Fibroblast of skin of left quadriceps (primary cell): ENCODE data around the gene ACCSL.
A peak's percentile ranks its signal among the peaks of the same experiment; 100 is the strongest.

Experiments used
- DNase-seq, 2 experiments: peaks; one replicate each; pipeline ENCODE4 v3.0.0-alpha.2; 2013; ENCODE audit warnings: low read depth in 2 of 2

ACCSL gene

DNA sequence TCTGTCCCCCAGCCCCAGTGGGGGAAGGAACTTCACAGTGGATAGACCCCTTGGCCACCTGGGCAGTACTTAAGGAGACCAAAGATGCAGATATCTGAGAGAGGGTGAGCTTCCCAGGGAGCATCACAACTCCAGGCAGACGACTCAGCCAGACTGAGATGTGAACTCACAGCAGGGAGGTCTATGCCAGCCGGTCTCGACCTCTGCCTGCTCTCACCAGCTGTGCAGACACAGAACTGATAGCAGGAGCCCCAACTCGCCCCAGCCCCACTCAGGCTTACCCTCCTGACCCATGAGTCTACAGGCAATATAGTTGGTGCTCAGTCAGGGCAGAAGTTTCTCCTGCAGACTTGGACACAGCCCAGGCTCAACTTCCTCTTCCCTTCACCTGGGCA lies 29.7 kb upstream of the ACCSL start:
- DNase-seq, result no peak

DNA sequence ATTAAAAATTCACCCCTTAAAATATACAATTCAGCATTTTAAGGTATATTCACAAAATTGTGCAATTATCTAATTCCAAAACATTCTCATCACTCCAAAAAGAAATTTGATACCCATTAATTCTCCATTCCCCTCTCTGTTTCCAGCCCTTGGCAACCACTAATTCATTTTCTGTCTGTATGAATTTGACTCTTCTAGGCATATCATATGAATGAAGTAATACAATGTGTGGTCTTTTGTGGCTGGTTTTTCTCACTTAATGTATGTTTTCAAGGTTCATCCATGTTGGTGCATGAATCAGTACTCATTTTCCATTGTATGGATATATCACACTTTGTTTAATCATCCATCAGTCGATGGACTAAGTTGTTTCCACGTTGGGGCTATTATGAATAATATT lies 29.0 kb upstream of the ACCSL start:
- peak; percentile 32 to 40 for DNase-seq

DNA sequence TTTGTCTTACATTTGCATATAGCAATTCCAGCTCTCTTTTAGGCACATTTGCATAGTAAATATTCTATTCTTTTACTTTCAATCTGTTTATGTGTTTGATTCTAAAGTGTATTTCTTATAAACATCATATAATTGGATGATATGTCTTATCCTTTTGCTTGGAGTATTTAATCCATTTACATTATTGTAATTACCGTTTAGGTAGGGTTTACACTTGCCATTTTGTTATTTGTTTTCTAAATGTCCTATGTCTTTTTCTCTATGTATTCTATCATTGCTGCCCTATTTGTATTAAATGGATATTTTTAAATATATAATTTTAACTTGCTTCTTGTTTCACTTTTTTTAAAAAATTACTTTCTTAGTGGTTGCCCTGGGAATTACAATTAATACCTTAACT lies 22.8 kb upstream of the ACCSL start:
- DNase-seq, result no peak

DNA sequence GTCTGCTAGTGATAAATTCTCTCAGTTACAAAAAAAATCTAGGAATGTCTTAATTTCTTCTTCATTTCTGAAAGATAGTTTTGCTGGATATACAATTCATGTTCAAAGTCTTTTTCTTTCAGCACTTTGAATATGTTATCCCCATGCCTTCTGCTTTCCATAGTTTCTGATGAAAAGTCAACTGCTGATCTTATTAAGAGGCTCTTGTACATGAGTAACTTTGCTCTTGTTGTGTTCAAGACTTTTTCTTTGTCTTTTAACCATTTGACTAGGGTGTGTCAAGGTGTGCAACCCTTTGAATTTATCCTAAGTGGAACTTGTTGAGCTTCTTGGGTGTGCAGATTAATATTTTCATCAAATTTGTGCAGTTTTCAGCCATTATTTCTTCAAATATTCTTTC lies 22.1 kb upstream of the ACCSL start:
- DNase-seq, result no peak

DNA sequence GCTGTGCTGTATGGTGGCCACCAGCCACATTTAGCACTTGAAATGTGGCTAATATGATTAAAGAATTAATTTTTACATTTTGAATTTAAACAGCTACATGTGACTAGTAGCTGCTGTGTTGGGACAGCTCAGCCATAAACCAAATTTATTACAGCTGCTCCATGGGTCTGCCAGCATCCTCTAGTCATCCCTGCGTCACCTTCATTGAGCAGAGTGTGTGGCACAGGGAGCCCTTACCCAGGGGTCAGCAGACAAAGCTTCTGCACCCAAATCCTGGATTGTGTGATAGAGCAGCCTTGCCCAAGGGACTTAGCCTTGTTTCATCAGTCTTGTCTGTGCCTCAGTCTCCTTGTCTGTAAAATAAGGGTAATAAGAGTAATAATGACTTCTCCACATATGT lies 19.4 kb upstream of the ACCSL start:
- DNase-seq, result no peak

DNA sequence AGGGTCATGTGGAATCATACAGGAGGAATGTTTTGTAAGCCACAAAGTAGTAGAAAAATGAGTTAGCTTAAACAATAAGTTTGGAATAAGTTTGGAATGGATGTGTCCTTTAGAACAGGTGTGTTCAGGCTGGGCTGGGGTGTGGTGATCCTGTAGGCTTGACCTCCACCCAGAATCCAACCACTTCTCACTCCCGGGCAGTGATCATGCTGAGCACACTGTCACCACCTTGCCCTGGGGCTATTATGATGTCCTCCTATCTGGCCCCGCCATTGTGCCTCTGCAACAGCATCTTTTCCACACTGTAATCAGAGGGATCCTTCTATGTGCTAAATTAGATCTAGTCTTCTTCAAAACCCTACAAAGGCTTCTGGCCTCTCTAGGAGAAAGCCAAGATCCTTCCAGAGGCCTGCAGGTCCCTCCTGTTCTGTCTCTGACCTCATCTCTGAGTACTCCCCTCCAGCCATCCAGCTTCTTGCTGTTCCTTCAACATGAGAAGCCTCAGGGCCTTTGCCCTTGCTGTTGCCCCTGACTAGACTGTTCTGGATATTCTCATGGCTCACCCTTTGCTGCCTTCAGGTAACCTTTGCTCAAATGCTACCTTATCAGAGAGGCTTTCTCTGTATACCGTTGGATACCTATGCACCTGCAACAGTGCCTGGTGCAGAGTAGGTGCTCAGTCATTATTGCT lies 18.8 kb upstream of the ACCSL start:
- no peak for DNase-seq

DNA sequence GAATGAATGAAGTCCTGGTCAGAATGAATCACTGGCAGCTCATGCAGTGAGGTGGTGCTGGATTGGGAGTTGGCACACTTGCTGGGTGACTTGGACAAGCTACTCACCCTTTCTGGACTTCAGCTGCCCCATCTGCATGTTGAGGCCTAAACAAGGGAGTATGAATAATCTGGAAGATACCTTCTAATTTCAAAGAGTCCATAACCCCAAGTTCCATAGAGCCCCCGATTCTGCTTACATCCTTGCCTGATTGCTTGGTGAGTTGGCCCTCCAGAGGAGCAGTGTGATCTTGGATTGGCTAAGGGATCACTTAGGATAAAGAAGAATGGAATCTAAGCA lies 18.3 kb upstream of the ACCSL start:
- DNase-seq, result no peak

DNA sequence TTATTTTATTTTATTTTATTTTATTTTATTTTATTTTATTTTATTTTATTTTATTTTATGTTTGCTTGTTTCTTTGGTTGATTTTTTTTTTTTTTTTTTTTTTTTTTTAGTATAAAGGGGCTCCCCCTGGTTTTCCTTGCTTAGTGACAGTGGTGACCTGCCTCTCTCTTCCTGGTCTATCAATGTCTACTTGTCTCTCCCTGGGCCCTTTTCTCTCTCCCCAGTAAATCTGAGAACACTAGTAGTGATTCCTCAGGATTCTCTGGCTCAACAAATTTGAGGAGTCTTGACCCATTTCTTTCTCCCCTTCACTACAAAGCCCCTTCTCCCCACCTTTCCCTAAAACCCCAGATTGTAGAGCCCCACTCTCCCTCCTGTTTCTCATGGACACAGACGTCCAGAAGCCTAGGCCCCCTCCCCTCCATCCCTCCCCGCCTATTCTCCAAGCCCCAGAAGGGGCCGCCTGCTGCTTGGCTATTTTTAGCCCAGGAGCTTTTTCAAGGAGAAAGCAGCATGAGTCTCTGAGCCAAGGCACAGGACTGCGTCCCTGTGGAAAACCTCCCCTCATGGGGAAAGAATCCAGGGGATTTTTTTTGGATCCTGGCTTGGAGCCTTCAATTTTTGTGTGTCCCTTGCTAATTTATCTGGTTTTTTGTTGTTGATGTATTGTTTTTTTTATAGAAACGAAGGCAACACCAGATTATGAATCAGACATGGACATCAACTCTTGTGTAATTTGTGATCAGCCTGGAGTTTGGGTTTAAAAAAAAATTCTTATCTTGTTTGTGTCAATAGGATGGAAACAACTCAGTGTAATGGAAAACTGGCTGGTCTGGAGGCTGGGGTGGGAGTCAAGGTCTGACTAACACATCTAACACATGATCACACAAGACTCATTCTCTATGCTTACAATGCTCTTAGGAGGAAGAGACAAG lies 17.5 kb upstream of the ACCSL start:
- no peak for DNase-seq

DNA sequence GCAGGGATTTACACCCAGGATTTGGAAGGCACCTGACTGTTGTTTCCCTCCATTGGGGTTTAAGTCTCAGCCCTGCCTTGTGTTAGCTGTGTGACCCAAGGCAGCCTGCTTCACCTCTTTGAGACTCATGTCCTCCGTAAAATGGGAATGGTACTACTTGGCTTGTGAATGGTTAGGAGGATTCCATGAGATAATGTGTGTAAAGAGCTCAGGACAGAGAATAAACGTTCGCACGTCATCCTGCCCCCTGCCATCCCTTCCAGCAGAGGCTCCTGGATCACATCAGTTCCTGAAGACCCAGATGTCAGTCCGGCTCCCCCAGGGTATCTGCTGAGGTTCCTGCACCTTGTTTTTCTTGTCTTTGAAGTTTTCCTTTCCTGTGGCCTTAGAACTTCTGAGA lies 16.8 kb upstream of the ACCSL start:
- no peak for DNase-seq

DNA sequence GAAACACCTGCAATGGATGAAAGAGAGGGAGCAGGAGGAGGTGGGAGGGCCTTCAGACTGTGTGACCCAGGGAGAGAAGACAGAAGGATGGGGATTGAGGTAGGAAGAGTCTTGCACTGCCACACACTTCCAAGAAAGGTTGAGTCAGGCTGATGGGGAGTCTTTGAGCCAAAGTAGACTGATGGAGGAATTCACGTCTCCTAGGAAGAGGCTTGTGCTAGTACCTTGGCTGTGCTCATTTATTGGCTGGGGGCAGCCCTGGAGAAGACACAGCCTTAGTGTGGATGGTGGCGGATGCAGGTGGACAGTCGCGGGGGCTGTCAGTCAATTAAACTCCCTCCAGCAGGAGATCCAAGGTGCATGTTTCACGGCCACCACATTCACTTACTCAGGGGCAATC lies 16.2 kb upstream of the ACCSL start:
- DNase-seq, result no peak

DNA sequence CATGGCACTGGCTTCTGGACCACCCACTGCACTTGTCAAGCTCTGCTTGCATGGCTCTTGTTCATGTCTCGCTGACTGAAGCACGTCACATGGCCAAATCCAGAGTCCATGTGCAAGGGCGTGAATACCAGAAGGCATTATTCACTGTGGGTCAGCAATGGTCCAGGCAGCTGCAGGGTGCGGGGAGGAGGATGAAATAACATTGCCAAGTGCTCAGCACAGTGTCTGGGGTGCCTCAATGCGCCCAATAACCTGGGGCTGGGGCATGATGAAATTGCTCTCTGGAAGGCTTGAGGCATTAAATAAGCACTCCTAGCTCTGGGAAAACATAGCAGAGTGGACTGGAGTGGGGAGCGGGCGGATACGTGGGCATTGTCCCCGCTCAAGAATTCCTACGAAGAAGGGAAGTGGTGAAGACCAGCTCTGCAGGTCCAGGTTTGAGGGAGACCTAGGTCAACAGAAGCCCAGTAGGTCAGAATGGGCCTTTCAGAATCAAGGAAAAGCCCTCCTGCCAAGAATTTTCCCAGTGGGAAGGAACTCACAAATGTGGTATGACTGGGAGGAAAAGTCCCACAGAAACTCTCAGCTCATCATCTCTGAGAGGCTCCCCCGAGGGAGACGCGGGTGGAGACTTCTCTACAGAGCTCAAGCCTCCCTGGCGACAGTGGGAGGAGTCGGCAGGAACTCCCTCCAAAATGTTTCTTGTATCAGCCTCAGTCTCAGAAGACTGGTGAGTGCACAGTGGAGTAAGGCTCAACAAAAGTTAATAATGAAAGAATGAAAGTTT lies 15.3 kb upstream of the ACCSL start:
- no peak for DNase-seq

DNA sequence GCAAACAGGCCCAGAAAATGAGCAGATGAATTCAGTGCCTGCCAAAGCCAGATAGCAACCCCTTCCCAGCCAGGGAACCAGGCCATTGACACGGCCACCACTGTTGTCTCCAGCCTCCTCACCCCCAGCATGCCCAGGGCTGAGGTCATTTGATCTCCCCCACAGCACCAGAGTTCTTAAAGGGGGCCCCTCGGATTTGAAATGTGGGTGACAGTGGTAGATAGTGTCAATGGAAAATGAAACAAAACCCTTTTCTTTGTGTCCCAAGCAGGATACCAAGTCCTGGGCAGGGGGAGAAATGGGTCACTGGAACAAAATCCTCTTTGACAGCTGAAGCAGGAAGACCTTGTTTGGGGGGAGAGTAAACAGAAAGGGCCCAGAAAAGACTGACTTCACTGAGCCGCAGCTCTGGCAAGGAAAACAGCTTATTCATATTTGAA lies 14.3 kb upstream of the ACCSL start:
- no peak for DNase-seq

DNA sequence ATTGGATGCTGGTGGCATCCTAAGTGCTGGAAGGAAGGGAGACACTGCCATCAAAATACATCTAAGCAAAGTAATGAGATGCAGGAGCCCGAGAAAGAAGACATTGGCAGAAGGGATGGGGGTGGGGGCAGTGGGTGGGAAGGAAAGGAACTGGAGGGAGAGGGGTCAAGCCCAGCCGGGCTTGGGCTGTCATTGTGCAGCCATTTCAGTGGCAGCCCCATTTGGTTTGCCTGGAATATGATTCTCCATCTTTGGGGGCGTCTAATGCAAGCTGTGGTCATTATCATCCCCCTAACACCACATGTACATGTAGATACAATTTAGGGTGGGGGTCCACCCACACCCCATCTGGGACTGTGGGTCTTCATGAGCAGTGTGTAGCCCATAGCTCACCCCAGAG lies 13.9 kb upstream of the ACCSL start:
- no peak for DNase-seq

DNA sequence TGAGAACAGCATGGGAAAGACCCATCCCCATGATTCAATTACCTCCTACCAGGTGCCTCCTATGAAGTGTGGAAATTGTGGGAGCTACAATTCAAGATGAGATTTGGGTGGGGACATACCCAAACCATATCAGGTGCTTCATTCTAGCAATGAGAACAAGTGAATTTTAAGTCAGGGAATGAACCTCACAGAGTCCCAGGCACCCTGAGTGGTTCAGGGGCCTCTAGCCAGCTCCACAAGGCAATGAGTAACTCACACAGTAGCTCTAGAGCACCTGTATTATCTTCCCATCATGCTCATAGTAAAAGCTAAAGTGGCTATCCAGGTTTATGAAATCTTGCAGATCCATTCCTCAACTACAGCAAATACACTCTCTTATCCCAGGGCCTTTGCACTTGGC lies 13.1 kb upstream of the ACCSL start:
- DNase-seq, result no peak

DNA sequence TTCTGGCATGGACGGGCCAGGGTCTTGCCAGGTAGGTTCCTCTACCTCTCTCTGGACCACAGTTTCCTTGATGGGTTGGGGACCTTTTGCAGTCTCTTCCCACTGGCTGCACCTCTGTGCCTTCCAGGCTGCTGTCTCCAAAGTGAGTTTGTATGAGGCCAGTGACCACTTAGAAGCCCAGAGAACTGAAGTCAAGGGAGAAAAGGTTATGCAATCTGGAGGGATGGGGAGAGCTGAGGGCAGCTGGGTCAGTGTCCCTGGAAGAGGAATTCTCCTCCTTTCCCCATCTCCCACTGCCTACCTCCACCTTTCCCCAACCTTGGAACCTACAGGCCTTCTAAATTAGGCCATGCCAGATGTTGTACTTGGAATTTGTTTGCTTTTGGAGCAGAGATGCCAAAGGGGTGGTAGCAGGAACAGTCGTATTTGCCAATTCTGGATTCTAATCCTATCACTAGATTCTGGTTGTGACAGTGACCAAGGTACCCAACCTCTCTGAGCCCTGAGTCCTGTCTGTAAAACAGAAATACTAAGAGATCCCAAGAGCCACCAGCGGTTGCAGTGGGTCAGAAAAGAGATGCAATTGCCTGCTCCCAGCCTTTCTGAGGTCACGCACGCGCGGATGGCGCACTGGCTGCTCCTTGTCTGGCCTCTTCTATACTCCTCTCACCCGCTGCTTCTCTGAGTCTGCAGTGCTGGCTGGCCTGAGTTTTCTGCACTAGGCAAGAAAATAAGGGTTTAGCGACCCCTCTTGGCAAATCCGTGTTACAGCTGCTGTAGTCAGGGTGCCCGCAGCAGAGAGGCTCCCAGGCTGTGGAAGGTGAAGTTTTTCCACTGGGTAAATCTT lies 10.7 kb upstream of the ACCSL start:
- DNase-seq, result peak; percentile 64 to 65

DNA sequence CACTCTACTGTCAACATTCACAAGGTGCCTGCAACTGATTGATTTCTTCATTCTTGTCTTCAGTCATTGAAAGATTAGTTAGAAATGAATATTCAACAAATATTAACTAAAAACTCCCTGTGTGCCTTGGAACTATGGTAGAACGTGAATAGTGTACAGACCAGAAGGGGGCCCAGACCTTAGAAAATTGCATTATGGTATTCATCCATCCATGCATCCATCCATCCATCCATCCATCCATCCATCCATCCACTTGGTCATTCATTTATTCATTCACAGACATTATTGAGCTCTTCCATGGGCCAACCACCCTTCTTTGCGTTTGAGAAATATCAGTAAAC lies 10.2 kb upstream of the ACCSL start:
- DNase-seq, result no peak

DNA sequence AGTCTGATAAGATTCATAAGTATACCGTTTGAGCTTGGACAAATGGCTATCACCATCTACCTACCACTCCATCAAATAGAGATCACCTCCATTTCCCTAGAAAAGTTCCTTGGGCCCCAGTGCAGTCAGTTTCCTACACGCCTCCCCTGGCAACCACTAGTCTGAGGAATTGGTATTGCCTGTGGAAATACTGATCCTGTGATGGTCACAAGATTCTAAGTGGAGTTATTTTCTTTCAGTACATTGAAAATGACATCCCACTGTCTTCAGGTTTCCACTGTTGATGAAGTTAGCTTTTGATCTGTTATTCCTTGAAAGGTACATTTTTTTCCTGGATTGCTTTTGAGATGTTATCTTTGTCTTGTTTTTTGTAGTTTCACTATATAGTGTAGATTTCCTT lies 4.6 kb upstream of the ACCSL start:
- no peak for DNase-seq

DNA sequence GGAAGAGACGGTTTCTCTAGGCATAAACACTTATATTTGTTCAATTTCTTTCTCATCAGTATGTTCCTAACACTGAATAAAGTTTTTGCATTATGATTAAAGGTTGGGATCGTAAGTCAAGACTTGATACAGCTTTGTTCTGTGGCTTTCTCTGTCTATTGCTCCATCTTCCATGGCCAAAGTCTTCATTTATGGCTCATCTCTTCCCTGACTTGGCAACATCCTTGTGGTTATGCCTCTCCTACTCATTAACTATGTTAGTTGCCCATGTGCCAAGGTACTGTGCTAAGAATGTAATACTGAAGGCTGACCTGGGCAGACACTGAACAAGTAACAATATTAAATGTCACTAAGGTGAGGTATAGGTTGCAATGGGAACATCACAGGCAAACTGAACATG lies 1.6 kb upstream of the ACCSL start:
- DNase-seq, result no peak

DNA sequence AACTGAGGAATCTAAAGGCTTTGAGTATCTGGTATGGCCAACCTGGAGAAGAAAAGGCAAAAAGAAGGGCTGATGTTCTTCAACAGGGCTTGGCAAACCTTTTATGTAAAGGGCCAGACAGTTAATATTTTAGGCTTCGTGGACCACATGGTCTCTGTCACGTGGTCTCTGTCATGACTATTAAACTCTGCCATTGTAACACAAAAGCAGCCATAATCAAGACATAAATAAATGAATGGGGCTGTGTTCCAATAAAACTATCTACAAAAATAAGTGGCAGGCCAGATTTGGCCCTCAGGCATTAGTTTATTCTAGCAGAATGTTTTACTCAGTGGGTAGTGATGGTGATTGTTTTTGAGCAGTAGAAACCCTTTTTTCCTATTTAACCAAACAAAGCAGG lies 483 bp upstream of the ACCSL start:
- no peak for DNase-seq

DNA sequence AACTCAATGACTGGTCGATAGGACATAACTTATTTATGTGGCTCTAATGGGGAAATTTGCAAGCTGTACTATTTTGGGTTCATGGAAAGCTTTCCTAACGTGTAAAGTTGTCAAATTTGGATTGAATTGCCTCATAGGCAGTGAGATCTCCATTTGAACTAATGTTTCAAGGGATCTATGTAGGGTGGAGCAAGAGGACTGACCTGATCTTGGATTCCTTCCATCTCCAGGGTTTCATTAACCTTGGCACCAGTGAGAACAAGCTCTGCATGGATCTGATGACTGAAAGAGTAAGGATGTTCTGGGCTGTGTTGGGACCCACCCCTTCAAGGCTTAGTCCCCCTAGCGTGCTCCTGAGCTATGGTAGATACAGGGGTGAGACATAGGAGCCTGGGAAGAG lies 2.1 kb downstream of the ACCSL start:
- DNase-seq, result no peak

DNA sequence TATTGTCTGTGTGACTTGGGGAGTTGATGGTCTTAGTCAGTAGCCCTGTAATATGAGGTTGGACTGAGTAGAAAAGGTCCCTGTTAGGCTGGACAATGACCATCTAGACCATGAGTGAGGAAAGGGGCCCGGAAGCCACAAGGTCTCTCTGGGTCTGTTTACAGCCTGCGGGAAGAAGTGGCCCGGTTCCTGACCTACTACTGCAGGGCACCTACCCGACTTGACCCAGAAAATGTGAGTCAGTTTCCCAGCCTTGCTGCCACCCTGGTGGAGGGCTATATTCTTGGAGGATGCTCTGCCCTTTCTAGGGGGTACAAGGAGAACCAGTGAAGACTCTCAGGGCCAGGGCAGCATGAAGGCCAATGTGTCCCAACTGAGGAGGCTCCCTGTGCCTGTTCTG lies 3.4 kb downstream of the ACCSL start:
- no peak for DNase-seq

DNA sequence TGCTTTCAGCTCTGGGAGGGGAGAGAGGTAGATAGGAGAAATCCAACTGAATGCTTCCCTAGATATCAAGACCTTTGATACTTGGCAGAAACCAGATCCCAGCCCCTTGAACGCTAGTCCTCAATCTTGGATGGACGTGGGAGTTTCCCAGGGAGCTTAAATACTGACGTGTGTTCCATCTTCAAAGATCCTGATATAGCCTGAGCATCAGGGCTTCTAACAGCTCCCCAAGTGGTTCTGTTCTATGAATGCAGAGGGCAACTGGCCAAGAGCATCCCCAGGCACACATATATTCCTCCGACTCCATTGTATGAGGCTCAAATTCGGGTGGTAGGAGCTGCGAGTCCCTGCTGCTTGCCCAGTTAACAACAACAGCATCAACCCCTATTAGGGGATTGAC lies 9.6 kb downstream of the ACCSL start:
- no peak for DNase-seq
